Left lung (tissue), 10 donors: ENCODE data around the gene PHACTR3. TPM values are rescaled to one million over a fixed set of nuclear protein-coding genes. Genes with fewer than 3 reads are reported as not detected.

ENCODE experiments used
- ATAC-seq: fragments of 200-7000 bp; cut with Tn5 transposase; one replicate; pipeline ENCODE4 v1.9.1; 2020; ENCODE audit warnings: moderate library complexity
- DNase-seq, 4 donors: peaks; one replicate each; pipeline ENCODE4 v3.0.0-alpha.2; 2013 to 2020
- H3K27ac ChIP-seq, 2 donors: fragments of 200-600 bp; sonication (generic) in 1 of 2; one replicate each; pipeline versions ENCODE4 v1.5.0 to v1.8.0; 2020 to 2021
- H3K27me3 ChIP-seq, 2 donors: fragments of 200-600 bp; sonication (generic) in 1 of 2; one replicate each; pipeline versions ENCODE4 v1.5.0 to v1.8.0; 2020 to 2021
- H3K36me3 ChIP-seq, 2 donors: fragments of 200-600 bp; sonication (generic) in 1 of 2; one replicate each; pipeline versions ENCODE4 v1.5.0 to v1.8.0; 2020 to 2021
- H3K4me1 ChIP-seq, 2 donors: fragments of 200-600 bp; one replicate each; pipeline ENCODE4 v1.8.0; 2021
- H3K4me3 ChIP-seq, 2 donors: fragments of 200-600 bp; sonication (generic) in 1 of 2; one replicate each; pipeline versions ENCODE4 v1.5.0 to v1.8.0; 2020 to 2021; ENCODE audit warnings: mild to moderate bottlenecking in 1 of 2
- H3K9me3 ChIP-seq, 2 donors: fragments of 200-600 bp; sonication (generic) in 1 of 2; one replicate each; pipeline versions ENCODE4 v1.5.0 to v1.8.0; 2020 to 2021
- intact Hi-C, 2 donors: fragments of 100-400 bp; cut with DNase I; formaldehyde crosslinking; loops; one replicate each; pipeline versions ENCODE4 v1.11.2 to v1.14.2; 2022
- polyA plus RNA-seq, 6 donors: library from polyadenylated mRNA; unstranded; fragments of 120-200 nt; gene quantifications; one replicate each; pipeline ENCODE4 v1.2.1, GENCODE V29; 2013; ENCODE audit not compliant: insufficient read length in 6 of 6
- total RNA-seq, 2 donors: library from RNA; stranded (reverse); fragmentation: NEBNext Ultra II Directional; extraction: Animal tissue kit (Norgen Biotek cat#: 25700); gene quantifications; one replicate each; pipeline ENCODE4 v1.2.1, GENCODE V29; 2021
- TF ChIP-seq, protein P1 (sequence below), 2 donors: fragments of 200-600 bp; sonication (generic) in 1 of 2; IDR thresholded peaks; one replicate each; pipeline versions ENCODE4 v1.5.0 to v1.8.0; 2021; ENCODE audit warnings: antibody characterized with exemption in 2 of 2
- donor health status: DM: no; HTN: yes; CAD: no.
- donor health status: DM: no; HTN: no; CAD: no.

The PHACTR3 gene
- total and polyA plus RNA-seq, 8 donors = 3.5 to 14.5 (median 4.4) TPM

GRCh38 chr20:59800309-59800708 is 196.0 kb downstream of the PHACTR3 start:
- no peaks in the 10 kb centered on the region for H3K4me1 ChIP-seq
- H3K27ac ChIP-seq = no peak overlapping the region
- no peaks in the 10 kb centered on the region for H3K36me3 ChIP-seq
- TF ChIP-seq, protein P1, sequence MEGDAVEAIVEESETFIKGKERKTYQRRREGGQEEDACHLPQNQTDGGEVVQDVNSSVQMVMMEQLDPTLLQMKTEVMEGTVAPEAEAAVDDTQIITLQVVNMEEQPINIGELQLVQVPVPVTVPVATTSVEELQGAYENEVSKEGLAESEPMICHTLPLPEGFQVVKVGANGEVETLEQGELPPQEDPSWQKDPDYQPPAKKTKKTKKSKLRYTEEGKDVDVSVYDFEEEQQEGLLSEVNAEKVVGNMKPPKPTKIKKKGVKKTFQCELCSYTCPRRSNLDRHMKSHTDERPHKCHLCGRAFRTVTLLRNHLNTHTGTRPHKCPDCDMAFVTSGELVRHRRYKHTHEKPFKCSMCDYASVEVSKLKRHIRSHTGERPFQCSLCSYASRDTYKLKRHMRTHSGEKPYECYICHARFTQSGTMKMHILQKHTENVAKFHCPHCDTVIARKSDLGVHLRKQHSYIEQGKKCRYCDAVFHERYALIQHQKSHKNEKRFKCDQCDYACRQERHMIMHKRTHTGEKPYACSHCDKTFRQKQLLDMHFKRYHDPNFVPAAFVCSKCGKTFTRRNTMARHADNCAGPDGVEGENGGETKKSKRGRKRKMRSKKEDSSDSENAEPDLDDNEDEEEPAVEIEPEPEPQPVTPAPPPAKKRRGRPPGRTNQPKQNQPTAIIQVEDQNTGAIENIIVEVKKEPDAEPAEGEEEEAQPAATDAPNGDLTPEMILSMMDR (IDR thresholded peaks at IDR 0.05) = no peak
- DNase-seq (no peak), ATAC-seq (no peak)
- no peak overlapping the region for H3K4me3 ChIP-seq
- intact Hi-C loops = no loop called here
- peaks cover 0 to 40% of the 10 kb centered on the region in 2 donors for H3K9me3 ChIP-seq
- peaks cover 0 to 7% of the 10 kb centered on the region in 2 donors for H3K27me3 ChIP-seq

GRCh38 chr20:59802018-59802417 is 197.7 kb downstream of the PHACTR3 start:
- DNase-seq (no peak), ATAC-seq (no peak)
- Histone ChIP-seq H3K36me3 (no peaks in the 10 kb centered on the region), H3K9me3 (peaks cover 0 to 28% of the 10 kb centered on the region in 2 donors), H3K4me3 (no peak overlapping the region), H3K27me3 (peaks cover 0 to 7% of the 10 kb centered on the region in 2 donors), H3K4me1 (no peaks in the 10 kb centered on the region), H3K27ac (no peak overlapping the region)
- intact Hi-C loops = no loop called here
- TF ChIP-seq, protein P1 (IDR thresholded peaks at IDR 0.05) = no peak

GRCh38 chr20:59802471-59803221 is 198.3 kb downstream of the PHACTR3 start:
- Histone ChIP-seq H3K4me3 (no peak overlapping the region), H3K36me3 (no peaks in the 10 kb centered on the region), H3K9me3 (peaks cover 0 to 22% of the 10 kb centered on the region in 2 donors), H3K27ac (no peak overlapping the region), H3K4me1 (no peaks in the 10 kb centered on the region), H3K27me3 (peaks cover 0 to 7% of the 10 kb centered on the region in 2 donors)
- TF ChIP-seq, protein P1 (IDR thresholded peaks at IDR 0.05) = no peak
- DNase-seq = no peak
- intact Hi-C loops = no loop called here
- no peak for ATAC-seq

GRCh38 chr20:59804347-59804746 is 200.0 kb downstream of the PHACTR3 start:
- TF ChIP-seq, protein P1 (IDR thresholded peaks at IDR 0.05) = no peak
- Histone ChIP-seq H3K4me3 (no peak overlapping the region), H3K9me3 (peaks cover 0 to 22% of the 10 kb centered on the region in 2 donors), H3K27me3 (peaks cover 0 to 7% of the 10 kb centered on the region in 2 donors), H3K4me1 (no peaks in the 10 kb centered on the region), H3K27ac (no peak overlapping the region), H3K36me3 (no peaks in the 10 kb centered on the region)
- intact Hi-C loops = no loop called here
- no peak for DNase-seq
- no peak for ATAC-seq

DNA sequence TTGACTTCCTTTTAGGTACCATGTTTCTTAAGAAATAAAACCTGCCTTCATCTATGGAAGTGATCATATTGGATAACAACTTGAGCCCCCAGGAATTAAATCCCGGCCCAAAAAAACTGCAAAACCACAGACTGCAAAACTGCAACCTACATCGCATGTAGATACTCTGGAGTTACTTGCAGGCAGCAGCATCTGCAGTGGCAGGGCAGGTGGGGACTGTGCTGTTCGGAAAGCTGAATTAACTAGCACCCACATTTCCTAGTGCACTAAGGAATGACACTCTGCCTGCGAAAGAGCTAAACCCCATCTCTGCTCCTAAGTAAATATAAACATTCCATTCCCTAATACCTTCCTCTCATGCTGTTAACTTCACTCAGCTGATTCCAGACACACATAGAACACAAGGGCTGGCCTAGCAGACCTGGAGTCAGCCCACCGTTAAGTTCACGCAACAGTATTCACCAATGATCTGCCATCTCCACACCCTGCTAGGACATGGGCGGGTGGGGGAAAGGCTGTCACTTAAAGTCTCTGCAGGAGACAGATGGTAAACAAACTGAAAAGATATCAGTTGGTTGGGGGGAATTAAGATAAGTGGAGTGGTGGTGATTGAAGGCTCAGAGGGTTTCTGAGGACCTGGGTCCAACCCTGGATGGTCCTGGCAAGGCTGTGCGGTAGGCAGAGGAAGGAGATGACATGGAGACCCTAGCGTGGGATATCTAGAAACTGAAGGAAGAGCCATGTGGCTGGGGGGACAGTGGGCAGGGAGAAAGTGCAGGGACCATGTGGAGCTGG is 200.7 kb downstream of the PHACTR3 start:
- Histone ChIP-seq H3K9me3 (peaks cover 0 to 16% of the 10 kb centered on the region in 2 donors), H3K4me1 (no peaks in the 10 kb centered on the region), H3K27me3 (peaks cover 0 to 7% of the 10 kb centered on the region in 2 donors), H3K27ac (no peak overlapping the region), H3K4me3 (no peak overlapping the region), H3K36me3 (no peaks in the 10 kb centered on the region)
- TF ChIP-seq, protein P1 (IDR thresholded peaks at IDR 0.05) = no peak
- intact Hi-C loops = no loop called here
- DNase-seq = no peak
- ATAC-seq = no peak
